GM12801 (cell line): ENCODE results near the gene FKBP8.

ENCODE experiments used
- TF ChIP-seq, protein P1 (sequence below): IDR thresholded peaks from one replicate; pipeline ENCODE4 v1.5.1; 2011; ENCODE audit warnings: control low read depth; ENCODE audit not compliant: insufficient read length; ENCODE audit errors: extremely low read depth

The FKBP8 gene

DNA sequence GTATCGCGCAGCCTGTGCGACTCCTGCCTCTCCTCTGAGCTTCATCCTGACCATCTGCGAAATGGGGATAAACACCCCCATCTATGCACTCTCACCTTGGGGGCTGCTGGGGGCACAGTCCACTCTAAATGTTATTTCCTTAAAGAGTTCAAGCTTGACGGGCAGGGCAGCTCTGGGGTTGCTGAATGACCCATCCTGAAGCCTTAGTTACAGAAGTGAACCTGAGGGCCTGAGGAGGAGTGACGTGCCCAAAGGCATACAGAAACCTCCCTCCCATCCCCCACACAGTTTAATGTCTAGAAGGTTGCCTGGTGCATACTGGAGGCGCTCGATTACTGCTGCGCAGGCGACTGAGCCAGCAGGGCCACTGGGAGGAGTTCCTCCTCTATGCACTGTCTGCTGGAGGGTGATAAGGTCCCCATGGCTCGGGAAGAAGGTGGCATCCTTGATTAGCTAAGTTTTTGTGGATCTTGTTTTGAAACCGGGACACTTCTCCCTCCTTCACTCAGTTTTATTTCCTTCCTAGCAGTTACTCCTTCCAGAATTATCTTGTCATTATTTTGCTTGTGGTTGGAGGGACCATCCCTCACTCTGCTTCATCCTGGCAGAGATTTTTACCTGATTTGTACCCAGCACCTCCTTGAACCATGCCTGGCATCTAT is 572 bp upstream of the FKBP8 start:
- TF ChIP-seq, protein P1, sequence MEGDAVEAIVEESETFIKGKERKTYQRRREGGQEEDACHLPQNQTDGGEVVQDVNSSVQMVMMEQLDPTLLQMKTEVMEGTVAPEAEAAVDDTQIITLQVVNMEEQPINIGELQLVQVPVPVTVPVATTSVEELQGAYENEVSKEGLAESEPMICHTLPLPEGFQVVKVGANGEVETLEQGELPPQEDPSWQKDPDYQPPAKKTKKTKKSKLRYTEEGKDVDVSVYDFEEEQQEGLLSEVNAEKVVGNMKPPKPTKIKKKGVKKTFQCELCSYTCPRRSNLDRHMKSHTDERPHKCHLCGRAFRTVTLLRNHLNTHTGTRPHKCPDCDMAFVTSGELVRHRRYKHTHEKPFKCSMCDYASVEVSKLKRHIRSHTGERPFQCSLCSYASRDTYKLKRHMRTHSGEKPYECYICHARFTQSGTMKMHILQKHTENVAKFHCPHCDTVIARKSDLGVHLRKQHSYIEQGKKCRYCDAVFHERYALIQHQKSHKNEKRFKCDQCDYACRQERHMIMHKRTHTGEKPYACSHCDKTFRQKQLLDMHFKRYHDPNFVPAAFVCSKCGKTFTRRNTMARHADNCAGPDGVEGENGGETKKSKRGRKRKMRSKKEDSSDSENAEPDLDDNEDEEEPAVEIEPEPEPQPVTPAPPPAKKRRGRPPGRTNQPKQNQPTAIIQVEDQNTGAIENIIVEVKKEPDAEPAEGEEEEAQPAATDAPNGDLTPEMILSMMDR, result no peak

DNA sequence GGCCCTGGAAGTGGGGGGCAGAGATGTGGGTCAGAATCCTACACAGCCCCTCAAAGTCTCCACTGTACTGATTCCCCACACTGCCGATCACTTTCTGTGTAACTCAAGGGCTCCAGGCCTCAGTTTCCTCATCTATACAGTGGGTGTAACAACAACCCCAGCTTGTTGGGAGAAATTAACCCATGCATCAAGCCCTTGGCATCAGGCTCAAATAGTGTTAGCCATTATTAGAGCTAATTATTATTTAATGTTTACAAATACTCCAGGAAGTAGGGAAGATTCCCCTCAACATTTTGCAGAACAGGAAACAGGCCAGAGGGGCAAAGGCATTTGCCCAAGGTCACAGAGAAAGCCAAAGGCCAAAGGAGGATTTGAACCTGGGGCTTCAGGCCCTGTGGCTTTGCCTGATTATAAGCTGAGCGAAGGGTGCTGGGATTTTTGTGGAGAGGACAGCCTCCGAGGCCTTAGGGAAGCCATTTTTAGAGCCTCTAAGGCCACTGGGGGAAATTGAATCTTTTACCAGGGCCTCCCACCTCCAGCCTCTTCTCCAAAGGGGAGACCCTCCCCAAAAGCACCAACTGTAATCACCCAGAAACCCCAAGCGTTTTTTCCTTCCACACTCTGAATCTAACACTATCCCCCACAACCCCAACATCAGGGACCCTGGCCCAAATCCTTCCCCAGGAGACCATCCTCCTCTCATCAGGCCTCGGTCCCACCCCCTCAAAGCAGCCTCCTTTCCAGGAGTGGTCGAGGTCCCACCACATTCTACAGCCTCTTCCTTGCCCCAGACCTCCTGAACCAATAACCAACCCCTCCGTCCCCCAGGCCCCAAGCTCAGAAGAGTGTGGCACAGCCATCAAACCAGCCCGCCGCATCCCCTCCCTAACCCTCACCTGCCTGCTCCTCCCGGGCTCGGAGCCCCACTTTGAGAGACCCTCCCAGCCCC is 1.1 kb downstream of the FKBP8 start:
- TF ChIP-seq, protein P1, result no peak

DNA sequence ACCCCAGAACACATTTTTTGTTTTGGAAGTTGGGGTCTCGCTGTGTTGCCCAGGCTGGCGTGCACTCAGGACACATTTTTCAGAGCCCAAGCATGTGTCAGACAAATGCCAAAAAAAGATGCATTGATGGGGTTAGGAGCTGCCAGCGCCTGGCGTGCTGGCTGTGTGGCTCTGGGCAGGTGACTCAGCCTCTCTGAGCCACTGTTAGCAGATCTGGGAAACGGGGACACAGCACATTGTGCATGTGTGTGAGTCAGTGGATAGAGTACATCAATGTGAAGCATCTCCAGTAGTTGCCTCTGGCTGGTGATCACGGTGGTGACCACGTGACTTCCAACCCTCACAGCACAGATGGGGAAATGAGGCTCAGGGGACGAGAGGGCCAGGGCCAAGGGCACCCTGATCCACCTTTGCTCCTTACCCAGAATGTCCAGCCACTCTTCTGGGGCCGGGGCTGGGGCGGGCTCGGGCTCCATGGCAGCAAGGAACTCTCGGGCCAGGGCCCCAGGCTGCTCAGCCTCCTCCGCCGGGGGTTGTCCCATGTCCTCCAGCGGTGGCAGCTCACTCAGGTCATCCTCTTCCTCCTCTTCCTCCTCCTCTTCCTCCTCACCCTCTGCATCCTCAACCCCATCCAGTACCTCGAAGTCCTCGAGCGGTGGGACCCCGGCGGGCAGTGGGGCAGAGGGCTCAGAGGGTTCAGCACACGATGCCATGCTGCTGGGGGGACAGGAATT is 1.9 kb downstream of the FKBP8 start:
- TF ChIP-seq, protein P1, result no peak

DNA sequence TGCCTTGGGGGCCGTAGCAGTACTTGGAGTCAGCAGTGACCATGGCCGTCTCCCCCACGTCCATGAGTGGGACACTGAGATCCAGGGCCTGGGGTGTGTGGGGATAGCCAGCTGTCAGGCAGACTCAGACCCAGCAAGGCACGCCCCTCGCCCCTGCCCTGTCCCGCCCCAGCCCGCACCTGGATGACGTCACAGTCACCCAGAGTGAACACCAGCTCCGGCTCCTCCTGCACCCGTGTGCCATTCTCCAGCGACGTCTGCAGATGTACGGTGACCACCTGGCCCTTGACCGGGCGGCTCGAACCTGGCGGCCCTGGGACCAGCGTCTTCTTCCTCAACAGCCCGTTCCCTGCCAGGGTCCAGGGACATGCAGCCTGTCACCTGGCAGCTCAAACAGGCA is 4.0 kb downstream of the FKBP8 start:
- TF ChIP-seq, protein P1, result no peak

DNA sequence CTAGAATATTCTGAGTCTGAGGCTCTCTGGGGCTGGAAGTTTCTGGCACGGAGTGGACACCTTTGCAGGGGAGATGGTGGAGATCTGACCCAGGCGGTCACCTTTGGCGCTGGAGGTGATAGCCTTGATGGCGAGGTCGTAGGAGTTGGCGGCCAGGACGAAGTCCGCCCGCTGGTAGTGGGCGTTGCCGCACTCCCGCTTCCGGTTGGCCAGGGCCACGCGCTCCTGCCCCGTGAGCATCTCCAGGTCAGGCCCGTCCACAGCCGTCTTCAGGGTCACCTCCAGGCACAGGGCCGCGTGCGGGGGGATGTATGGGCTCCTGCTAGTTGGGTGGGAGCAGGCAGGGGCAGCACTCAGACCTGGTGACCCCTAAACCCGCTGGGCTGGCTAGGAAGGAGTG is 5.3 kb downstream of the FKBP8 start:
- TF ChIP-seq, protein P1, result no peak

DNA sequence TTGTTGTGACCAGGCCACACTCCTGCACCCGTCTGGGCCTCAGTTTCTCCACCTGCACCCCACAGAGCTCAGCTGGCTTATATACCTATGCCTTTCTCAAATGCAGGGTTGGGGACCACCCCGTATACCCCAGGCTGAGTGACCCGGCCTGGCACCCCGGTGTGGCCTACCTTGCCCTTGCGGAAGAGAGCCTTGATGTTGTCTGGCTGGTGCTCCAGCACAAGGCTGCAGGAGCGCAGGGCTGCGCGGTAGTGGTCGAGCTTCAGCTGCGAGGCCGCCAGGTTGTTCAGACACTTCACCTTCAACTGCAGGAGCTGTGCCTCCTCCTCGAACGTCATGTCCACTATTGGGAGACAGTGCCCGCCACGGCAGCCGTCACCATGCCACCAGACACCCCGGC is 5.9 kb downstream of the FKBP8 start:
- TF ChIP-seq, protein P1, result no peak

DNA sequence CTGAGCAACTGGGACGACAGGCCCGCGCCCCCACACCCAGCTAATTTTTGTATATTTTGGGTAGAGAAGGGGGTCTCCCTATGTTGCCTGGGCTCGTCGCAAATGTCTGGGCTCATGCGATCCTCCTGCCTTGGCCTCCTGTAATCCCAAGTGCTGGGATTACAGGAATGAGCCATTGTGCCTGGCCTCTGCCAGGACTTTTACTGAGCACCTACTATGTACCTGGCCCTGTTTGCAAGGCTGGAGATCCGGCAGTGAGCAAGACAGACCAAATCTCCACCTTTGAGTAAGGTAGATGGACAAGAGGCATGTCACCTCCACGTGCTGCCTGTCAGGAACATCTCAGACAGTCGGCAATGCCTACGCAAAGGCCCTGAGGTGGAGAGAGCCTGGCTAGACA is 6.9 kb downstream of the FKBP8 start:
- TF ChIP-seq, protein P1, result no peak
